DMS79 treated with DMSO at 0.1 percent for 48 hours (cell line): ENCODE results near the gene HDAC5.
"Not testable (repeated sequence)": the region's sequence is repeated elsewhere in the genome, so short reads cannot be mapped to it uniquely, and the experiment has no call there.

Experiments
- DNase-seq: peaks from one replicate; lab custom pipeline; 2025; lab: John Stamatoyannopoulos, UW

The HDAC5 gene

GRCh38 chr17:44066204-44066930, 57.1 kb downstream of the HDAC5 start, which contains the start of gene LSM12:
Gene LSM12, minus strand, starts transcription at chr17:44066671. Its CDS starts 84 bp downstream, at chr17:44066587.
- DNase-seq: peak; percentile 96

GRCh38 chr17:44065668-44066203, 57.7 kb downstream of the HDAC5 start:
- no peak for DNase-seq

- no peak for DNase-seq
Observed at GRCh38 chr17:44063704-44064639, 59.5 kb downstream of the HDAC5 start.

GRCh38 chr17:44062871-44063270, 60.6 kb downstream of the HDAC5 start:
- DNase-seq: no peak

- DNase-seq: no peak
Observed at GRCh38 chr17:44061446-44061845, 62.0 kb downstream of the HDAC5 start.

- DNase-seq: no peak
Observed at GRCh38 chr17:44059101-44059892, 64.1 kb downstream of the HDAC5 start.

- DNase-seq: peak; percentile 16
Observed at GRCh38 chr17:44053125-44053872, 70.1 kb downstream of the HDAC5 start.

GRCh38 chr17:44049294-44050060, 74.0 kb downstream of the HDAC5 start:
- no peak for DNase-seq

- DNase-seq: not testable (repeated sequence)
Observed at GRCh38 chr17:44046893-44047292, 76.5 kb downstream of the HDAC5 start.

GRCh38 chr17:44045486-44045885, 78.0 kb downstream of the HDAC5 start:
- DNase-seq: no peak

- DNase-seq: no peak
Observed at GRCh38 chr17:44044071-44044470, 79.4 kb downstream of the HDAC5 start.

GRCh38 chr17:44043272-44043696, 80.2 kb downstream of the HDAC5 start:
- no peak for DNase-seq

GRCh38 chr17:44039829-44040635, 83.4 kb downstream of the HDAC5 start:
- no peak for DNase-seq

- DNase-seq: no peak
Observed at GRCh38 chr17:44038604-44039011, 84.8 kb downstream of the HDAC5 start.

- DNase-seq: no peak
Observed at GRCh38 chr17:44037471-44037870, 86.0 kb downstream of the HDAC5 start.

GRCh38 chr17:44034688-44035087, 88.8 kb downstream of the HDAC5 start:
- DNase-seq: not testable (repeated sequence)

- no peak for DNase-seq
Observed at GRCh38 chr17:44033861-44034408, 89.5 kb downstream of the HDAC5 start.

- DNase-seq: no peak
Observed at GRCh38 chr17:44030482-44030881, 93.0 kb downstream of the HDAC5 start.

GRCh38 chr17:44029736-44030135, 93.7 kb downstream of the HDAC5 start:
- DNase-seq: no peak
